NCI-H146 (cell line): ENCODE results near the gene INO80.
"Not testable (repeated sequence)": the region's sequence is repeated elsewhere in the genome, so short reads cannot be mapped to it uniquely, and the experiment has no call there.

ENCODE experiments used
- DNase-seq: peaks from one replicate; lab custom pipeline; 2025; lab: John Stamatoyannopoulos, UW

The INO80 gene

DNA sequence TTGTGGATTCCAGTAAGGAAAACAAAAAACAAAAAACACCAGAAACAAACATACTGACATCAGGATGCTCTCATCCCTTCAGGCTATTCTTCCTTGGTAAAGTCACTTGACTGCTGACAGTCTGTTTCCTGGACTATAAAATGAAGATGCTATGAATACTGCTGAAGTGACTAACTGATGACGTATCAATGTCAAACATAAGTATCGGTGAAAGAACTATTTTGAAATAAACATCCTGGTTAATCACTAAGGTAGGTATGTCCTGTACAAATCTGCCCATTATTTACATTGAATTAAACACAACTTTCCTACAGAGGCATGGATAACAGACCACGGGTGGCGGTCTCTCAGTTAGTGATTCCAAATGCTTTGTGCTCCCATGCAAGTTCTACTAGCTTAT, 116.9 kb downstream of the INO80 start:
- no peak for DNase-seq

DNA sequence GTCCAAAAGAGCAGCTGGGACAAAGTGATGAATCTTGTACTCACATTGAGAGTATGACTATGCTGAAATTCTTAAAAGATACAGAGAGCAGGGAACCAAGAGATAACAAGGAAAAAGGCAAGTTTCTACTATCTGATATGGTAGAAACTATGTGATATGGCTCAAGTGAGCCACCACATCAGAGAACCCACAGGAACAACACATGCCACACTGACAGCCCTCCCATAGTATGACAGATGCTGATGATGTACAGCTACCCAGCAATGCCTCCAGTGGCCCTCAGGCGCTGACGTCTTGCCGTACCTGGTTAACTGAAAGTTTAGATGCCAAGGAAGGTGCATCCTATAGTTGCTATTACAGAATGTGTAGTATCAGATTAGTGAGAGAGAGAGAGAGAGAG, 120.4 kb downstream of the INO80 start:
- DNase-seq, result no peak

DNA sequence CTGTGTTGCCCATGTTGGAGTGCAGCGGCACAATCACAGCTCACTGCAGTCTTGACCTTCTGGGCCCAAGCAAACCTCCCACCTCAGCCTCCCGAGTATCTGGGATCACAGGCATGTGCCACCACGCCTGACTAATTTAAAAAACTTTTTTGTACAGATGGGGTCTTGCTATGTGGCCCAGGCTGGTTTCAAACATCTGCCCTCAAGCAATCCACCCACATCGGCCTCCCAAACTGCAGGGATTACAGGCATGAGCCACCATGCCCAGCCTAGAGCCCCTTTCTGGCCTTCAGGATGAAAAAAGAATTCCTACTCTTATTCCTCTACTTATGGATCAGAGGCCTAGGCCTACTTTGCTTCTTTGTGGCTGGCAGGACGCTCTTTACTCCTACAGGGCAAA, 123.3 kb downstream of the INO80 start:
- DNase-seq, result no peak

DNA sequence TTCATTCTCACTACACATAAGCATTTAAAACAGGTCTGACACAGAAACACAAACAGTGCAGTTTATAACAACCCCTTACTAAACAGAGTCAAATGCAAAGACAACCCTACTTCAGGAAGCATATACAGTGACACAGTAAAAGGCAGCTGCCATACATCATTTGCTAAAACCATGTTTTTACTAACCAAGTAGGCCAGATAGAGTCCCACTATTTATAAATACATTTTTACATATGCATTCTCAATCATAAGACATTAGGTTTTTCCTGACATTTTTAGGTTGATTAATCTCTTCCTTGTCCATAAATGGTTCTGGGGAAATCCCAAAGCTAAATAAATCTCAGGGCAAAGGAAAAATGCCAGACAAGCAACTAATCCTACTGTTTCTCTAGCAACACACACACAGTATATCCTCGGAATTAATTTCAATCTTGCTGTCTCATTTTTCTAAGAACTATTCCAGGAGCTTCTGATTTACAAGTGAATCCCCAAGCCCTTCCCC, 123.8 kb downstream of the INO80 start:
- DNase-seq, result no peak

DNA sequence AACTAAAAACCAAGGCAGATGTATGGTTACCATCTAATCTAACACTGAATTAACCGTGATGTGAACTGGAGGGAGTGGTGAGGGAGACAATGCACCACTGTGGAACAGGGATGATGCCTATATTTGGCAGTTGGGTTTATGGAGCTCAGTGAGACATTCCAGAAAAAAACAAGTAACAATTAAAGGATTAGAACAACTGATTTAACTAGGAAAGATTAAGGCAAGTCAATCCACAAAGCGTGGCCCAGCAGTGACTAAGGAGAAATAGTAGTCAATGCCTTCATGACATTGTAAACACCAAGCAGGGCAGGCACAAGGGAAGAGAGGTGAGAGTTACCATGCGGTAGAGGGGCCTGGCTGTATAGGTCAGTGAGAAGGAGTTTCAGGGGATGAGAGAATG, 124.7 kb downstream of the INO80 start:
- DNase-seq, result no peak

DNA sequence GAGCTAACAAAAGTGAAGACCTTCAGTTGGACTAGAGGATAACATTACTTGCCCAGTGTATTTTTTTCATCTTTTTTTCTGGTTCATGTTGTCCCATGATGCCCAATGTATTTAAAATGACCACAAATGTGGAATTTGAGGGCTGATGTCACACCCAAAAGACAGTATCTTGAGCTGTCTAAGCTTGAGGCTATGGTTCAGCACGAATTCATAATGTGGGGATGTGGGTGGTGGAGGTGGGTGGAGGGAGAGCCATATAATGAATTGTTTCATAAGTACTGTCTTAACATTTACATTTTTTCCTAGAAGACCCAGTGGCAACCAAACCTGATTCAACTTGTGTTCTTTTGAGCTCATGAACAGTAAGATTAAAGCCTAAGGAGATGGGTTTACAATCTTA, 125.3 kb downstream of the INO80 start:
- no peak for DNase-seq

DNA sequence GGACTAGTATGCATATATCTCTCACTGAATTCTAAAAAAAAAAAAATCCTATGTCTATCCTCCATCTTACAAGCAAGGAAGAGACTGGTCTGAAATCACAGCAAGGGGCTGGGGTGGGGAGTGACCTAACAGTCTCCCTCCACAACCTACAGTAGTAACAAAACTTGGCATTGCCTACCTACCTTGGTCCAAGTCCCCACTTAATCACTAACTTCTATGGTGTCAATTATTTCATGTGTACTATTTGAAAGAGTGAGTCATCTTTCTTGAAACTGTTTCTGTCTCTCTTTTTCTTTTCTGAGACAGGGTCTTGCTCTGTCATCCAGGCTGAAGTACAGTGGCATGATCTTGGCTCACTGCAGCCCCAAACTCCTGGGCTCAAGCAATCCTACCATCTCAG, 126.0 kb downstream of the INO80 start:
- no peak for DNase-seq

DNA sequence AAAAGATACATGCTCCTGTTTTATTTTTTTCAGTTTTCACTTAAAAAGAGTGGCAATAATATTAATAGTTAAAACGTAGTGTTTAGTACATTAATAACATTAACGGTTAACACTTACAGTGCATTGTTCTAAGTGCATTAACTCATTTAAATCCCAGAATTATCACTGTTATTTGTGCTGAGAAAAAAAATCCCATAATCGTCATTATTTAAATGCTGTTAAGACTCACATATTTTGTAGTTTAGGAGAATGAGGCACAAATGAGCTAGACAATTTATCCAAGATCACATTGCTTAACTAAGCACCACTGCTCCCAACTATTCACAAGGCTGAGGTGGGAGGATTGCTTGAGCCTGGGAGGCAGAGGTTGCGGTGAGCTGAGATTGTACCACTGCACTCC, 127.9 kb downstream of the INO80 start:
- DNase-seq, result no peak

DNA sequence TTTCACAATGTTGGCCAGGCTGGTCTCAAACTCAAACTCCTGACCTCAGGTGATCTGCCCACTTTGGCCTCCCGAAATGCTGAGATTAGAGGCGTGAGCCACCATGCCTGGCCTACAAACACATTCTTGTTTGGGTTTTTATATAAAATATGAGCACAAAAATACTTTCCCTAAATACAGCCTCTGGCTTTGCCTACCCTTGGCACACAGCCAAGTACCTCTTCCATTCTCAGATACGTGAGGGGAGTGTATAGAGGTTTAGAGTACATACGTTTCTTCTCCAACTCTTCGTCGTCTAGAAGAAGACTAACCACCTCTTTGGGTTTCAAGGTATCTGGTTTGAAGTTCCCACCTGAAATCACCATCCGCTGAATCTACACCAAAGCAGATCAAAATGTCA, 129.3 kb downstream of the INO80 start:
- no peak for DNase-seq

DNA sequence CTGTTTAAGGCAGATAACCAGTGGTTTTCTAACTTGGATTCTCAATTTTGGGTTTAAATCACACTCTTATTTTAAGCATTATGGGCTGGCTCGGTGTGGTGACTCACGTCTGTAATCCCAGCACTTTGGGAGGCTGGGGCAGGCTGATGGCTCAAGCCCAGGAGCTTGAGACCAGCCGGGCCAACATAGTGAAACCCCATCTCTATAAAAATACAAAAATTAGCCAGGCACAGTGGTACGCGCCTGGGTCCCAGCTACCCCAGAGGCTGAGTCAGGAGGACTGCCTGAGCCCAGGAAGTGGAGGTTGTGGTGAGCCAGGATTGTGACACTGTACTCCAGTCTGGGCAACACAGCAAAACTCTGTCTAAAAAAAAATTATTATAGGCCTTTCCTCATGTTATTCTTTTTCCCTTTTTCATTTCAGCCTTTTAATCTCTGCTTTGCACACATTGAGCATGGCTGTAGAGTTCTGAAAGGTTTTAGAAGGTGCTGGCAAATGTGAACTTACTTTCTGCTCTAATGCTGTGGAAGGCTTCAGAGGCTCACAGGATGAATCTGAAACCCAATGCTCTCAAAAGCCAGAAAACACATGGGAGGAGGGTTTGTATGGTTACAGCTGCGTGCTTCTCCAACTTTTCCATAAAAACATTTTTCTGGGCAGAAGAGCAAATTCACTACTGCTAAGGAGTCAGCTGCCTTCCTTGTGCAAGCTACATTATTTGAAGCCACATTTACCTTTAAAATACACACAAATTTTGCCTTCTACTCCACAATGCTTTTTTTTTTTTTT, 130.3 kb downstream of the INO80 start:
- no peak for DNase-seq

DNA sequence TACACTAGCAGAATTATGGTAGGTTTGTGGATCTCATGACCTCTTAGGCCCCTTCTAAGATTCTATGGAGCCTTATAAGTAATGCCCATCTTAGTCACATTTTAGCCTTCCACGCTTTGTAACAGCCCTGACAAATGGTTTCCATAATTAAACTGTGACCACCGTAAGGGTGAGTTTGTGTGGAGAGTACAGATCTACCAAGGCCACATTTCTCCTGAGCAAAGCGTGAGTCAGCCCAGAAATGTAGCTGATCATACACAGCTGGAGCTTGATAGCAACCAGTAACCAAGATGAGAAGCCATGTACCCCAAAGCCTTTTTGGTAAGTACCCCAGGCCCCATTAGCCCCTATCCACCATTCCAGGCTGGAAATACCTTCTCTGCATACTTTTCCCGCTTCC, 131.1 kb downstream of the INO80 start:
- DNase-seq, result no peak

DNA sequence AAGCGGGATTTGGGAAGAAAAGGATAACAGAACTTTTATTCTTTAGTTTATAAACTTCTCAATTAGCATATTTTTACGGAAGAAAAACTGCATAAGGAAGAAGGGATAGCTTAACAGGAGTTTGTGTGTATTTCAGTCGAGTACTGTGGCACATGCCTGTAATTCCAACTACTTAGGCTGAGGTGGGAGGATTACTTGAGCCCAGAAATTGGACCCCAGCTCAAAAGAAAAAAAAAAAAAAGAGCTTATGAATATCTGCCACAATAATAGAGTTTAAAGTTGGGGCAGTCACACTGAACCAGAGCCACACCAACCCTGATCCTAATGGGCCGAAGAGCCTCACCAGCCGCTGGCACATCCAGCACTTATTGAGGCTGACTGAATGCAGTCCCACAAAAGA, 131.7 kb downstream of the INO80 start:
- no peak for DNase-seq

DNA sequence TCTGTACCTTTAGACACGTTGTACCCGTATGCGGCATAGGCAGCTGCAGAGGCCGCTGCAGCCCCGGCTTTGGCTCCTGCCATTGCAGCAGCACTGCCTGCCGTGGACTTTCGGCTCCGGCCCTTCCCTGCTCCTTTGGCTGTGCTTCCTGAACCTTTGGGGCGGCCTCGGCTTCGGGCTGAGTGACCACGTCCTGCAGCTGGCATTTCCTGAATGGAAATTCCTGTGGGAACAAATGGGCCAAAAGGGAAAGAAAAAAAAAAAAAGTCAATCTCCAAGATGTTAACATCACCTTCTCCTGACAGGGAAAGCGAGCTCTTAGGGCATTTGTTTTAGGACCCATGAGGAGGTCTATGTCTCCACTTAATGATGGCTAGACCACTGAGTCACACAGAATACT, 133.2 kb downstream of the INO80 start:
- DNase-seq, result no peak

DNA sequence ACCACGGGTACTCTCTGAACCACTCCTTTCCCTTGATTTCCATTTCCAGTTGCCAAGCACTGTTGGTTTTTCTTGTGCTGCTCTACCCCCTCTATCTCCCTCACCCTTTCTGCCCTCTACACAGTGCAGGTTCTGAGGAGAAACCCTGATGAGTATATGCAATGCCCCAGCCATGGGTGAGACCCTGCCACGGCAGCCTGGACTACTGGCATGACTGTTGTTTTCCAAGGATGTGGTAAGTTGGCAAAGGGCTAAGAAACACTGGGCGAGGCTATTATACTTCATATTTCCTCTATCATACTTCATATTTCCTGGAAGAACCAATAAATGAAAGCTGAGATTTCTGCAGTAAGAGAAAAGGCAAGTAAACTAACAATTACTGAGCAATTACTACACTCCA, 134.9 kb downstream of the INO80 start:
- no peak for DNase-seq

DNA sequence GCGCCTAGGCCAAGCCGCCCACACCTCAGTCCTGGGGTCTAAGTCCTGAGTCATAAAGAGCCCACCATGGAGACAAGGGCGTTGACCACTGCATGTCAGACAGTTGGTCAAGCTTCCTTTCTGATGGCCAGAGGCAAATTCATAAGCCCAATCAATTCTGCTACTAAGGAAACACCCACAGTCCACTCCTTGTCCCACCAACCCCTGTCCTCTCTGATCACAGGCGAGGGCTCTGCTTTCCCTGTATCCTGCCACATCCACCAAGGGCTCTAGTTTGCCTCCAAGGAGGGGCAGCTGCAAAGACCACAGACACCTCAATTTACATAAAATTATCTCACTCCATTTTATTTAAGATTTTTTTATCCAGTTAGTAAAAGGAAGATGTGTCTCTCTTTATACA, 137.5 kb downstream of the INO80 start:
- DNase-seq, result no peak

DNA sequence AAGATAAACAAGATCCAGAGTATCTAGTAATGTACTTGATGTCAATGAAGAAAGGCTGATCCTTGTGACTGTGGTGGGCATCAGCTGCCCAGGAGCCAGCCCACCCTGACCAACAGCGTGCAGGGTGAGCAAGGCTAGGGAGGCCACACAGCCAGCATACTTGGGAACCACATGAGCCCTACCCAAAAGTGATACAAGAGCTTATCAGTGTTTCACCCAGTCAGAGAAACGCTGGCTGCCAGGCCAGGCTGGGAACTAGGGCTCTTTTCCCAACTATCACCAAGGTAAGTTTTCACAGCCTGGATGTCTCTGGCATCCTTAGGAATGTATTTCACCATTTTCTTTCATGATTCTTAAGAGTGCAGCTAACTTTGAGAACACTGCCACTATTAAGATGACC, 137.9 kb downstream of the INO80 start:
- no peak for DNase-seq

DNA sequence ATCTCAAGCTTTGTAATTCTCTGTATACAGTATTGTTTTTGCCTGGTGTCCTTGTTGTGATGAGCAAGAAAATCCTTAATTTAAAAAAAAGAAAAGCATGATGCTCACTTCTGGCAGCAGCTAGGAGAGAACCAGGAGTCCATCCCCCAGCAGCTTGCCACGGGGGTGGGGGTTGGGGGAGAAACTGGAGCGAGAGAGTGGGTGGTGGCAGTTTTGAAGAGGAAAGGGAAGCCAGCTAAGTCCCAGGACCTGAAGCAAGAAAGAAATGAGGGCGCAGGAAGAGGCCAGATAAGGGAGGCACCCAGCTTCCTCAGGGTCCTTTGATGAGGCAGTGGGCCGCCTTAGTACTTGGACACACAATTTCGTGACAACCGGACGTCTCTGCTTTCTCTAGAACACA, 139.3 kb downstream of the INO80 start:
- no peak for DNase-seq

DNA sequence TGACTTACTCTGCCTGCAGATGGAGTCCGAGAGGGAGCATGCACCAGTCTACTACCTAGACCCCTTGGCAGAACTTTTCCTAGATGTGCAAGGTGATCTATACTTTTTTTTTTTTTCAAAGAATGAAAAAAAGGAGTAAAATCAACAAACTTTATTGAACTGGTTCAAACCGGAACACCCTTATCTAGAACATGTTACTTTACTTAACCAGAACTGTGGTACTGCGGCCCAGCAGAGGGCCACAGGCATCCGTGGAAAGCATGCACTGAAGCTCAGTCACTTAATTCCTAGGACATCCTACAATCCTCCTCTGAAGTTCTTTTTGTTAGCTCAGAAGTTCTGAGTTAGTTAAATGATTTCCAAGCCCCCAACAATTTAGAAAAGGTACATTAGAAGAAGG, 141.2 kb downstream of the INO80 start:
- DNase-seq, result no peak

DNA sequence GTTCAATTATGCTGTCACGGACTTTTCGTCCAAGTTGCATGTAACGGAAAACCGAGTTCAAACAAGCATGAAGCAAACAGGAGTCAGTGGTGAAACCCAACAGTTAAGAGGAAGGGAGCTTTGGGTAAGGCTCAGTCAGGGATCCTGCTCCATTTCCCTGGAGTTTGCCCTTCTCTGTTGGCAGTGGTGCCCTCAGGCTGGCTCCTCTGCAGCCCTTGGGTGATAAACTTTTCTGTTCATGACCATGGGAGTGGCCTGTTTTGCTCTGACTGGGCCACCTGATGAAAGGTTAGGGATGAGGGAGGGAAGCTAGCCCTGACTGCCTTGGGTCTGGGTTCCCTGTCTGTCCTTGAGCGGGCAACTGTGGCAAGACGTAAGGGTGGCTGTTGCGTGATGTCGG, 146.7 kb downstream of the INO80 start:
- no peak for DNase-seq

DNA sequence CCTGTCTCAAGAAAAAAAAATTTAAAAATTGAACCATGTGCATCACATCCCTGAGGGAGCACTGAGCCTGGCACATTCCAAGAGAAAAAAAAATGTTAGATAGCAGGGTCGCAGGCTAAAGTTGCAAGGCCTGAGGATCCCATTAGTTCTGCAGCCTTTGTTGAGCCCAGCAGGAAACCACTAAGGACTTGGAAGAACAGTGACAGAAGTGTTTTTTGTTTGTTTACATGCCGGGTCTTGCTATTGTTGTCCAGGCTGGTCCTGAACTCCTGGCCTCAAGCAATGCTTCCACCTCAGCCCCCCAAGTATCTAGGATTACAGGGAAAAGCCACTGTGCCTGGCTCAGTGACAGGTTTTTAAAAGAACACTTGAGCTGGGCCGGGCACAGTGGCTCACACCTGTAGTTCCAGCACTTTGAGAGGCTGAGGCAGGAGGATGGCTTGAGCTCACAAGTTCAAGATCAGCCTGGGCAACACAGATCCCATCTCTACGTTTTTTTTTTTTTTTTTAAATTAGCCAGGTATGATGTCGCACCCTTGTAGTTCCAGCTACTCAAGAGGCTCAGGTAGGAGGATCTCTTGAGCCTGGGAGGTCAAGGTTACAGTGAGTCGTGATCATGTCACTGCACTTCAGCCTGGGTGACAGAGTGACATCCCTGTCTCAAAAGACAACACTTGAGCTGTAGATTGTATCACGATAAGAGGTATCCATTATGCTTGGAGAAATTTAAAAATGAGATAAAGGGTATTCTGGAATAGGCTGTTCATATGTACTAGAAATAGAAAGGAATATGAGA, 147.6 kb downstream of the INO80 start:
- no peak for DNase-seq

DNA sequence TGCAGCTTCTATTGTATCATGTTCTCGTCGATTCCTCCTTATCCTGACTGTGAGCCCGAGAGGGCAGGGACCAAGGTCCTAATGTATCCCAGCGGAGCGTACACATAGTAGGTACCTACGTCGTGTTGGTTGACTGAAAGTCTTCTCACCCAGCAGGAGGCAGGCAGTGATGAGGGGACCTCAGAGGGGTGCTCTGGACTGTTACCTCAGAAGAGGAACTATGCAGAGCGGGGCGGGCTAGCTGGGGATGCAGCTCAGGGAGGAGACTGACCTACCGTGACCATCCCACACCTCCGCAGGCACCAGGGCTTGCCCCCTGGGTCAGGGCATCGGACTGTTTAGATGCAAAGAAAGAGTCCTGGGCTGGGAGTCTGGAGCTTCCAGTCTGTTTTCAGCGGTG, 151.4 kb downstream of the INO80 start:
- no peak for DNase-seq

DNA sequence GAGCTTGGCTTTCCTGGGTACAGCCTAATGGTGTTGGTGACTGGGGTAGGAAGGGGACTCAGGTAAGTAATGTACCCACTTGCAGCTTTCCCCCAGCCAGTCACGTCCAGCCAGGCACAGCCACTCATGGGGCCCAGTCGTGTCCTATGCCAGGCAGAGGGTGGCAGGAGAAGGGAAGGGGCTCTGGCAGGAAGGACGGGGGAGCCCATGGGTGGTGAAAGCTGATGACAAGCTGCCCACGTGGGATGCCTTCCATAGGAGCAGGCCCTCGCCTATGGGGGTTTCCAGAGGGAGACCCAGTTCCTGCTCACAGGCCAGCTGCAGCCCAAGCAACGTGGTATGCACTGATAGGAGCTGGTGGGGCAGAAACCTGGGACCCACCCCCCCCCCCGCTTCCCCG, 152.1 kb downstream of the INO80 start:
- no peak for DNase-seq

DNA sequence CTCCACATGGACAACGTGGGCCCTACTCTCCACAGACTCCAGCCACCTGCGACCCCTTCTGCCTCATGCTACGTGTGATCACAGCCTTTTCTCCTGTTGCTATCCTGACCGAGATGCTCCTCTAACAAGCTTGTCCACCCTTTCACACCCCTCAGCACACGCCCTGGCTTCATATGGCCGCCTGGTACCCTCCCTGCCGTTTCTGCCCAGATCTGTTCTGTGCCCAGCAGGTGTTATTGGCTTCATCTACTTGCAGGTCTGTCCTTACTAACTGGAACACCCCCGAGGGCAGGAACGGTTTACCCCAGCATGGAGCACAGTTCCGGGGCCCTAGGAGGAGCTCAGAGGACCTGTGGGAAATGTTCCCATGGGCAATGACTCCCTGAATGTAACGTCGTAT, 152.9 kb downstream of the INO80 start:
- DNase-seq, result no peak

DNA sequence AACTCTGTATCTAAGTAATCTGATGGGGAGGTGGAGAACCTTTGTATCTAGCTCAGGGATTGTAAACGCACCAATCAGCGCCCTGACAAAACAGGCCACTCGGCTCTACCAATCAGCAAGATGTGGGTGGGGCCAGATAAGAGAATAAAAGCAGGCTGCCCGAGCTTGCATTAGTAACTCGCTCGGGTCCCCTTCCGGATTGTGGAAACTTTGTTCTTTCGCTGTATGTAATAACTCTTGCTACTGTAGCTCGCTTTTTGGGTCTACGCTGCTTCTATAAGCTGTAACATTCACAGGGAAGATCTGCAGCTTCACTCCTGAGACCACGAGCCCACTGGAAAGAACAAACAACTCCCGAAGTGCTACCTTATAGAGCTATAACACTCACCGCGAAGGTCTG, 153.8 kb downstream of the INO80 start:
- DNase-seq, result not testable (repeated sequence)
